HCT116 (cell line): ENCODE results near the gene NPNT. TPM values are rescaled to one million over a fixed set of nuclear protein-coding genes. Genes with fewer than 3 reads are reported as not detected.

ENCODE experiments used
- ATAC-seq: fragments of 200-7000 bp; cut with Tn5 transposase; 2 replicates; pipeline ENCODE4 v1.9.1; 2020; ENCODE audit warnings: mild to moderate bottlenecking, moderate library complexity
- BruUV-seq: library from RNA; stranded (reverse); fragments of 400-500 nt; replicated peaks from 2 replicates; lab custom pipeline; 2021; lab: Mats Ljungman, UMichigan
- CTCF ChIA-PET: fragments of 300-600 bp; sonication (Branson Sonifier 250); formaldehyde crosslinking; loops from one replicate; lab custom pipeline; 2021; ENCODE audit warnings: antibody characterized with exemption; lab: Charles Lee
- POLR2A ChIA-PET: fragments of 300-600, 350-600 bp; sonication (Branson Sonifier 250); formaldehyde crosslinking; loops from one replicate; lab custom pipeline; 2021; ENCODE audit warnings: antibody characterized with exemption; lab: Charles Lee
- RAD21 ChIA-PET, 2 experiments: fragments of 300-600 bp; sonication (Branson Sonifier 250); formaldehyde crosslinking; loops; one replicate each; lab custom pipeline; 2023; ENCODE audit warnings: low total read pairs in 2 of 2; ENCODE audit not compliant: uncharacterized antibody in 2 of 2, unreplicated experiment in 2 of 2, low non-redundant PET in 1 of 2; lab: Charles Lee
- DNase-seq: peaks from one replicate; pipeline ENCODE4 v3.0.0-alpha.2; 2010; ENCODE audit warnings: low read depth, low spot score
- H2AFZ ChIP-seq: fragments of 200-600 bp; shearing (Covaris generic), sonication (generic); 2 replicates; pipeline ENCODE4 v1.6.1; 2017; ENCODE audit warnings: low read depth, mixed run types, mixed read lengths, antibody characterized with exemption, low read length; ENCODE audit not compliant: poor library complexity, severe bottlenecking
- H3K27ac ChIP-seq: 2 replicates; pipeline ENCODE4 v1.5.1; 2012; ENCODE audit warnings: low read depth, low read length
- H3K27me3 ChIP-seq: fragments of 200-600 bp; sonication (generic); 2 replicates; pipeline ENCODE4 v1.6.1; 2016; ENCODE audit warnings: mixed run types, low read length, mixed read lengths; ENCODE audit not compliant: insufficient read depth
- H3K36me3 ChIP-seq, 2 experiments: fragments of 200-500 bp in 1 of 2; fragments of 200-600 bp in 1 of 2; sonication (Bioruptor generic) in 1 of 2; sonication (generic) in 1 of 2; 2 replicates each; pipeline versions ENCODE4 v1.5.1 to v1.6.1; 2014 to 2016; ENCODE audit warnings: low read length in 2 of 2, inconsistent platforms in 1 of 2, mixed read lengths in 1 of 2, mixed run types in 1 of 2; ENCODE audit not compliant: insufficient read depth in 2 of 2, control insufficient read depth in 1 of 2
- H3K4me1 ChIP-seq, 2 experiments: fragments of 200-600 bp in 1 of 2; sonication (generic) in 1 of 2; 2 replicates each; pipeline versions ENCODE4 v1.5.1 to v1.6.1; 2012 to 2017; ENCODE audit warnings: low read length in 2 of 2, inconsistent platforms in 1 of 2, mild to moderate bottlenecking in 1 of 2, mixed read lengths in 1 of 2, mixed run types in 1 of 2, moderate library complexity in 1 of 2; ENCODE audit not compliant: insufficient read depth in 2 of 2, control insufficient read depth in 1 of 2
- H3K4me2 ChIP-seq: fragments of 200-600 bp; sonication (generic); 2 replicates; pipeline ENCODE4 v1.6.1; 2017; ENCODE audit warnings: mixed run types, low read length, mixed read lengths
- H3K4me3 ChIP-seq, 2 experiments: fragments of 200-600 bp in 1 of 2; sonication (generic) in 1 of 2; replicated peaks in 1 of 2; 2 replicates each; pipeline ENCODE4 v1.5.1; 2011 to 2016; ENCODE audit warnings: low read length in 2 of 2, control low read depth in 1 of 2, low read depth in 1 of 2, mild to moderate bottlenecking in 1 of 2, mixed read lengths in 1 of 2, mixed run types in 1 of 2
- H3K79me2 ChIP-seq: fragments of 200-600 bp; sonication (generic); 2 replicates; pipeline ENCODE4 v1.6.1; 2017; ENCODE audit warnings: mild to moderate bottlenecking, mixed run types, low read length, moderate library complexity, mixed read lengths; ENCODE audit not compliant: insufficient read depth
- H3K9ac ChIP-seq: fragments of 200-600 bp; sonication (generic); 2 replicates; pipeline ENCODE4 v1.6.1; 2016; ENCODE audit warnings: low read length, mixed read lengths
- H3K9me2 ChIP-seq: fragments of 200-600 bp; sonication (generic), shearing (Covaris generic); 2 replicates; pipeline ENCODE4 v1.6.1; 2017; ENCODE audit warnings: mixed run types, mild to moderate bottlenecking, moderate library complexity; ENCODE audit not compliant: insufficient read depth
- H3K9me3 ChIP-seq, 2 experiments: fragments of 200-500 bp in 1 of 2; fragments of 200-600 bp in 1 of 2; sonication (Bioruptor generic) in 1 of 2; sonication (generic) in 1 of 2; 2 replicates each; pipeline ENCODE4 v1.6.1; 2014 to 2017; ENCODE audit warnings: low read length in 2 of 2, mixed read lengths in 2 of 2, inconsistent platforms in 1 of 2, low read depth in 1 of 2, mild to moderate bottlenecking in 1 of 2, mixed run types in 1 of 2, moderate library complexity in 1 of 2; ENCODE audit not compliant: control insufficient read depth in 1 of 2, insufficient read depth in 1 of 2
- H4K20me1 ChIP-seq: fragments of 200-600 bp; sonication (generic), shearing (Covaris generic); 2 replicates; pipeline ENCODE4 v1.6.1; 2017; ENCODE audit warnings: mixed run types, mild to moderate bottlenecking, moderate library complexity; ENCODE audit not compliant: insufficient read depth
- CEBPB ChIP-seq: IDR thresholded peaks from 2 replicates; pipeline ENCODE4 v1.6.1; 2012; ENCODE audit warnings: low read depth
- ELF1 ChIP-seq: IDR thresholded peaks from 2 replicates; pipeline ENCODE4 v1.6.1; 2012; ENCODE audit warnings: low read depth, borderline replicate concordance
- EZH2 ChIP-seq: fragments of 200-600 bp; sonication (generic); IDR thresholded peaks from 2 replicates; pipeline ENCODE4 v1.6.1; 2017; ENCODE audit warnings: antibody characterized with exemption, mixed run types
- RAD21 ChIP-seq: IDR thresholded peaks from 2 replicates; pipeline ENCODE4 v1.6.1; 2012; ENCODE audit warnings: low read depth, mild to moderate bottlenecking
- SIN3A ChIP-seq: IDR thresholded peaks from 2 replicates; pipeline ENCODE4 v1.6.1; 2012; ENCODE audit warnings: low read depth
- SP1 ChIP-seq: IDR thresholded peaks from 2 replicates; pipeline ENCODE4 v1.6.1; 2012; ENCODE audit warnings: low read depth
- SRF ChIP-seq: IDR thresholded peaks from 2 replicates; pipeline ENCODE4 v1.6.1; 2012; ENCODE audit warnings: low read depth
- TCF7L2 ChIP-seq: IDR thresholded peaks from 2 replicates; pipeline ENCODE4 v1.7.0; 2011; ENCODE audit warnings: borderline replicate concordance, inconsistent platforms; ENCODE audit not compliant: insufficient read depth, insufficient read length; ENCODE audit errors: extremely low read depth
- YY1 ChIP-seq: IDR thresholded peaks from 2 replicates; pipeline ENCODE4 v1.6.1; 2011; ENCODE audit warnings: low read length, low read depth, moderate library complexity, mild to moderate bottlenecking; ENCODE audit not compliant: insufficient replicate concordance; ENCODE audit errors: extremely low read depth
- ZFX ChIP-seq: fragments of 450-650 bp; IDR thresholded peaks from 2 replicates; pipeline ENCODE4 v1.6.1; 2017
- ZNF274 ChIP-seq: fragments of 200-500 bp; sonication (Bioruptor generic); IDR thresholded peaks from 2 replicates; pipeline ENCODE4 v1.6.1; 2014; ENCODE audit warnings: mild to moderate bottlenecking, low read depth, low read length, inconsistent platforms
- intact Hi-C: fragments of 100-400 bp; cut with micrococcal nuclease; formaldehyde crosslinking; loops from 2 replicates; pipeline ENCODE4 v1.10.0; 2022
- total RNA-seq: library from RNA; stranded (reverse); gene quantifications from one replicate; pipeline ENCODE4 v1.2.1, GENCODE V29; 2021; ENCODE audit not compliant: unreplicated experiment
- TF ChIP-seq, protein P1 (sequence below): IDR thresholded peaks from 2 replicates; pipeline ENCODE4 v1.6.1; 2012; ENCODE audit warnings: low read depth
- TF ChIP-seq, protein P2 (sequence below): IDR thresholded peaks from 2 replicates; pipeline ENCODE4 v1.6.1; 2011; ENCODE audit warnings: mild to moderate bottlenecking, low read length, moderate library complexity; ENCODE audit not compliant: insufficient replicate concordance; ENCODE audit errors: extremely low read depth
- TF ChIP-seq, protein P3 (sequence below): IDR thresholded peaks from 2 replicates; pipeline ENCODE4 v1.6.1; 2012

The NPNT gene
- total RNA-seq, 1 experiment from 2014 or later, result 15.8 TPM

DNA sequence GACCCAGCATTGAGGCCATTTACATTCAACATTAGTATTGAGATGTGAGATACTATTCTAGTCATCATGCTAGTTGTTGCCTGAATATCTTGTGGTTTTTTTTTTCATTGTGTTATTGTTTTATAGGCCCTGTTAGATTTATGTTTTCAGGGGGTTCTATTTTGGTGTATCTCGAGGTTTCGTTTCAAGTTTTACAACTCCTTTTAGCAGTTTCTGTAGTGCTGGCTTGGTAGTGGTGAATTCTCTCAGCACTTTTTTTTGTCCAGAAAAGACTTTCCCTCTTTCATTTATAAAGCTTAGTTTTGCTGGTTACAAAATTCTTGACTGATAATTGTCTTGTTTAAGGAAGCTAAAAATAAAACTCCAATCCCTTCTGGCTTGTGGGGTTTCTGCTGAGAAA is 115.5 kb downstream of the NPNT start:
- H2AFZ ChIP-seq, result no peak overlapping the region
- no peak for DNase-seq
- no peaks in the 10 kb centered on the region for H4K20me1 ChIP-seq
- no peak overlapping the region for H3K4me2 ChIP-seq
- H3K4me3 ChIP-seq, result no peak overlapping the region
- H3K27me3 ChIP-seq, result no peaks in the 10 kb centered on the region
- intact Hi-C loops, result no loop called here
- no peaks in the 10 kb centered on the region for H3K36me3 ChIP-seq
- no peaks in the 10 kb centered on the region for H3K4me1 ChIP-seq
- ChIA-PET RAD21 (no interaction called here), CTCF (no interaction called here), POLR2A (no interaction called here)
- ATAC-seq, result no peak
- H3K79me2 ChIP-seq, result no peaks in the 10 kb centered on the region
- H3K9me2 ChIP-seq, result no peaks in the 10 kb centered on the region
- no peaks in the 10 kb centered on the region for H3K9me3 ChIP-seq
- BruUV-seq, result no TSS peak
- no peak overlapping the region for H3K27ac ChIP-seq
- H3K9ac ChIP-seq, result no peak overlapping the region
- TF ChIP-seq SP1 (no peak), EZH2 (no peak), ZNF274 (no peak), ZFX (no peak), YY1 (no peak), CEBPB (no peak), RAD21 (no peak), TCF7L2 (no peak), SRF (no peak), ELF1 (no peak), SIN3A (no peak)
- TF ChIP-seq, protein P1, sequence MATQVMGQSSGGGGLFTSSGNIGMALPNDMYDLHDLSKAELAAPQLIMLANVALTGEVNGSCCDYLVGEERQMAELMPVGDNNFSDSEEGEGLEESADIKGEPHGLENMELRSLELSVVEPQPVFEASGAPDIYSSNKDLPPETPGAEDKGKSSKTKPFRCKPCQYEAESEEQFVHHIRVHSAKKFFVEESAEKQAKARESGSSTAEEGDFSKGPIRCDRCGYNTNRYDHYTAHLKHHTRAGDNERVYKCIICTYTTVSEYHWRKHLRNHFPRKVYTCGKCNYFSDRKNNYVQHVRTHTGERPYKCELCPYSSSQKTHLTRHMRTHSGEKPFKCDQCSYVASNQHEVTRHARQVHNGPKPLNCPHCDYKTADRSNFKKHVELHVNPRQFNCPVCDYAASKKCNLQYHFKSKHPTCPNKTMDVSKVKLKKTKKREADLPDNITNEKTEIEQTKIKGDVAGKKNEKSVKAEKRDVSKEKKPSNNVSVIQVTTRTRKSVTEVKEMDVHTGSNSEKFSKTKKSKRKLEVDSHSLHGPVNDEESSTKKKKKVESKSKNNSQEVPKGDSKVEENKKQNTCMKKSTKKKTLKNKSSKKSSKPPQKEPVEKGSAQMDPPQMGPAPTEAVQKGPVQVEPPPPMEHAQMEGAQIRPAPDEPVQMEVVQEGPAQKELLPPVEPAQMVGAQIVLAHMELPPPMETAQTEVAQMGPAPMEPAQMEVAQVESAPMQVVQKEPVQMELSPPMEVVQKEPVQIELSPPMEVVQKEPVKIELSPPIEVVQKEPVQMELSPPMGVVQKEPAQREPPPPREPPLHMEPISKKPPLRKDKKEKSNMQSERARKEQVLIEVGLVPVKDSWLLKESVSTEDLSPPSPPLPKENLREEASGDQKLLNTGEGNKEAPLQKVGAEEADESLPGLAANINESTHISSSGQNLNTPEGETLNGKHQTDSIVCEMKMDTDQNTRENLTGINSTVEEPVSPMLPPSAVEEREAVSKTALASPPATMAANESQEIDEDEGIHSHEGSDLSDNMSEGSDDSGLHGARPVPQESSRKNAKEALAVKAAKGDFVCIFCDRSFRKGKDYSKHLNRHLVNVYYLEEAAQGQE, result no peak
- TF ChIP-seq, protein P2, sequence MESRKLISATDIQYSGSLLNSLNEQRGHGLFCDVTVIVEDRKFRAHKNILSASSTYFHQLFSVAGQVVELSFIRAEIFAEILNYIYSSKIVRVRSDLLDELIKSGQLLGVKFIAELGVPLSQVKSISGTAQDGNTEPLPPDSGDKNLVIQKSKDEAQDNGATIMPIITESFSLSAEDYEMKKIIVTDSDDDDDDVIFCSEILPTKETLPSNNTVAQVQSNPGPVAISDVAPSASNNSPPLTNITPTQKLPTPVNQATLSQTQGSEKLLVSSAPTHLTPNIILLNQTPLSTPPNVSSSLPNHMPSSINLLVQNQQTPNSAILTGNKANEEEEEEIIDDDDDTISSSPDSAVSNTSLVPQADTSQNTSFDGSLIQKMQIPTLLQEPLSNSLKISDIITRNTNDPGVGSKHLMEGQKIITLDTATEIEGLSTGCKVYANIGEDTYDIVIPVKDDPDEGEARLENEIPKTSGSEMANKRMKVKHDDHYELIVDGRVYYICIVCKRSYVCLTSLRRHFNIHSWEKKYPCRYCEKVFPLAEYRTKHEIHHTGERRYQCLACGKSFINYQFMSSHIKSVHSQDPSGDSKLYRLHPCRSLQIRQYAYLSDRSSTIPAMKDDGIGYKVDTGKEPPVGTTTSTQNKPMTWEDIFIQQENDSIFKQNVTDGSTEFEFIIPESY, result no peak
- TF ChIP-seq, protein P3, sequence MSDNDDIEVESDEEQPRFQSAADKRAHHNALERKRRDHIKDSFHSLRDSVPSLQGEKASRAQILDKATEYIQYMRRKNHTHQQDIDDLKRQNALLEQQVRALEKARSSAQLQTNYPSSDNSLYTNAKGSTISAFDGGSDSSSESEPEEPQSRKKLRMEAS, result no peak
